Activated B cell treated with CpG ODN at 0.5 μM for 24 hours (primary cell): Measurements from ENCODE around the gene PMFBP1. TPM values are rescaled to one million over a fixed set of nuclear protein-coding genes. Genes with fewer than 3 reads are reported as not detected.

Experiments used
- ATAC-seq: fragments of 200-7000 bp; cut with Tn5 transposase; one replicate; pipeline ENCODE4 v1.10.0; 2021; ENCODE audit warnings: low read depth, mild to moderate bottlenecking, moderate library complexity
- CTCF ChIA-PET: fragments of 350-600 bp; sonication (Branson Sonifier 250); formaldehyde crosslinking; loops from one replicate; lab custom pipeline; 2021; ENCODE audit warnings: antibody characterized with exemption; lab: Charles Lee
- POLR2A ChIA-PET: fragments of 350-600 bp; sonication (Branson Sonifier 250); formaldehyde crosslinking; loops from one replicate; lab custom pipeline; 2021; ENCODE audit warnings: antibody characterized with exemption; lab: Charles Lee
- DNase-seq: peaks from one replicate; pipeline ENCODE4 v3.0.0; 2022
- H3K27ac Mint-ChIP-seq: one replicate; pipeline ENCODE4 v1.8.0; 2020; ENCODE audit warnings: mixed read lengths
- H3K27me3 Mint-ChIP-seq: one replicate; pipeline ENCODE4 v1.8.0; 2021; ENCODE audit warnings: mixed read lengths
- H3K36me3 Mint-ChIP-seq: one replicate; pipeline ENCODE4 v1.8.0; 2021; ENCODE audit warnings: low read depth, mixed read lengths
- H3K4me1 Mint-ChIP-seq: one replicate; pipeline ENCODE4 v1.8.0; 2021; ENCODE audit warnings: mixed read lengths
- H3K4me3 Mint-ChIP-seq: one replicate; pipeline ENCODE4 v1.8.0; 2020; ENCODE audit warnings: mild to moderate bottlenecking, mixed read lengths
- H3K9me3 Mint-ChIP-seq: one replicate; pipeline ENCODE4 v1.8.0; 2020; ENCODE audit warnings: mixed read lengths
- CTCF ChIP-seq: fragments of 200-600 bp; IDR thresholded peaks from one replicate; pipeline ENCODE4 v1.8.0; 2022; ENCODE audit warnings: antibody characterized with exemption, mild to moderate bottlenecking
- intact Hi-C: fragments of 100-400 bp; cut with micrococcal nuclease; formaldehyde crosslinking; loops from one replicate; pipeline ENCODE4 v1.15.1; 2024
- total RNA-seq: library from RNA; stranded (reverse); gene quantifications from 2 replicates; pipeline ENCODE4 v1.2.3, GENCODE V29; 2022

The PMFBP1 gene
- total RNA-seq, 1 donor from 2014 or later, result 5.7 TPM

GRCh38 chr16:72188541-72188940 is 16.6 kb upstream of the PMFBP1 start:
- DNase-seq, result no peak
- ChIA-PET CTCF (no interaction called here), POLR2A (no interaction called here)
- ATAC-seq, result no peak
- H3K4me3 Mint-ChIP-seq, result no peak overlapping the region
- H3K27ac Mint-ChIP-seq, result no peak overlapping the region
- H3K4me1 Mint-ChIP-seq, result no peaks in the 10 kb centered on the region
- no peaks in the 10 kb centered on the region for H3K9me3 Mint-ChIP-seq
- H3K36me3 Mint-ChIP-seq, result no peaks in the 10 kb centered on the region
- no peaks in the 10 kb centered on the region for H3K27me3 Mint-ChIP-seq
- intact Hi-C loops, result no loop called here
- TF ChIP-seq CTCF, result no peak

DNA sequence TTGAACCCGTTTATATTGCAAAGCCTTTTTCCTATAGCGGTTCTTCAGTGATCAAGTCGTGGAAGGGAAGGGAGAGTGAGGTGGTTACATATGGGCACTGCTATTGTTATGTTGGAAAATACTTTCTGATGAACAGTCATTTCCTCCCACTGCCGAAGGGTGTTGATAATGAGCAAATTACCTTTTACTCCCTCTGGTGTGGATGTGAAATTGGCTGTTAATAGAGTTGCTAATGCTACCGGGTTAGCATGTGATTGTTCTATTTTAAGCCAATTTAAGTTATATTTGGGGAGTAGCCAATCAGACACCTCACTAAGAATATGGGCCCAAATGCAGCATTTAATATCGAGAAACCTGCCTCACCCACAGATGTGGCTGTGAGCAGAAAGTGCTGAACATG is 15.6 kb upstream of the PMFBP1 start:
- no peak for TF ChIP-seq CTCF
- Mint-ChIP-seq H3K27me3 (no peaks in the 10 kb centered on the region), H3K4me1 (no peaks in the 10 kb centered on the region), H3K4me3 (no peak overlapping the region), H3K9me3 (no peaks in the 10 kb centered on the region), H3K36me3 (no peaks in the 10 kb centered on the region), H3K27ac (no peak overlapping the region)
- CTCF ChIA-PET, result no interaction called here
- DNase-seq, result no peak
- intact Hi-C loops, result no loop called here
- no peak for ATAC-seq
- POLR2A ChIA-PET, result no interaction called here

DNA sequence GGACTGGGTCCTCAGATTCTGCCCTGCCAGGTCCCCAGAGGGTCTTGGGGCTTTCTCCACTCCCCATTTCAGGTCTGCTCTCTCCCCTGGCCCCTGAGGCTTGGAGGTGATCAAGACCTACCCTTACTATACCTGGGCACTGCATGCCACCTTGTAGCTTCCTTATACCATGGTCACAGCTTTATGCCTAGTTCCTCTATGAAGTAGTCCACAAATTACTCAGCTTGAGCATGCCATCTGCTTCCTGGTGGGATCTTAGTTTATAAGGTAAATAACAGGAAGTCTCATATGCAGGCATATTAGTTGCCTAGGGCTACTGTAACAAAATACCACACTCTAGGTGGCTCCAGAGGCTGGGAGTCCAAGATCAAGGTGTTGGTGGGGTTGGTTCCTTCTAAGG is 11.0 kb upstream of the PMFBP1 start:
- Mint-ChIP-seq H3K9me3 (no peaks in the 10 kb centered on the region), H3K27ac (no peak overlapping the region), H3K4me3 (no peak overlapping the region), H3K27me3 (no peaks in the 10 kb centered on the region), H3K4me1 (no peaks in the 10 kb centered on the region), H3K36me3 (no peaks in the 10 kb centered on the region)
- no peak for TF ChIP-seq CTCF
- ATAC-seq (peak; percentile 18), DNase-seq (no peak)
- ChIA-PET CTCF (no interaction called here), POLR2A (no interaction called here)
- intact Hi-C loops, result no loop called here

GRCh38 chr16:72179204-72179970 is 7.4 kb upstream of the PMFBP1 start:
- Mint-ChIP-seq H3K36me3 (no peaks in the 10 kb centered on the region), H3K27ac (no peak overlapping the region), H3K9me3 (peaks cover 11% of the 10 kb centered on the region), H3K4me1 (no peaks in the 10 kb centered on the region), H3K27me3 (no peaks in the 10 kb centered on the region), H3K4me3 (no peak overlapping the region)
- intact Hi-C loops, result no loop called here
- ChIA-PET POLR2A (no interaction called here), CTCF (no interaction called here)
- no peak for TF ChIP-seq CTCF
- DNase-seq (no peak), ATAC-seq (no peak)

- peaks cover 12% of the 10 kb centered on the region for H3K4me1 Mint-ChIP-seq
- ChIA-PET POLR2A (no interaction called here), CTCF (no interaction called here)
- no peak overlapping the region for H3K4me3 Mint-ChIP-seq
- no peak overlapping the region for H3K27ac Mint-ChIP-seq
- H3K9me3 Mint-ChIP-seq, result peaks cover 24% of the 10 kb centered on the region
- peaks cover 5% of the 10 kb centered on the region for H3K36me3 Mint-ChIP-seq
- intact Hi-C loops, result loop anchor here (5.0 kb wide), 1 partner anchor 873 kb away; the partner anchor contains the start of gene ZFHX3
- TF ChIP-seq CTCF, result no peak
- no peak for ATAC-seq
- DNase-seq, result no peak
- no peaks in the 10 kb centered on the region for H3K27me3 Mint-ChIP-seq
Observed at GRCh38 chr16:72174726-72175125, 2.8 kb upstream of the PMFBP1 start.
